Measurements from ENCODE around the gene RBM26.

RBM26 gene

GRCh38 chr13:79423801-79424642 lies 18.0 kb upstream of the RBM26 start:
- no peak for DNase-seq (ENCODE audit: low read depth)

DNA sequence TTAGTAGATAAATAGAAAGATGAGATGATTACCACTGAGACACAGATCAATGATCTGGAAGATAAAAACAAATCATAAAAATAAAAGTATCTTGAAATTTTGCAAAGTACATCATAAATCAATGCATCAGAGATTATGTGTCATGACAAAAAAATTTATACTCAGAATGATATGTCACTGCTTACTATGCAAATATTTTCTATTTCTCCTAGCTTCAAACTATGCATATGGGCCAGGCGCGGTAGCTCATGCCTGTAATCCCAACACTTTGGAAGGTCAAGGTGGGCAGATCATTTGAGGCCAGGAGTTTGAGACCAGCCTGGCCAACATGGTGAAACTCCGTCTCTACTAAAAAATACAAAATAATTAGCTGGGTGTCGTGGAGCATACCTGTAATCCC lies 17.3 kb upstream of the RBM26 start:
- no peak for DNase-seq (ENCODE audit: low read depth)

DNA sequence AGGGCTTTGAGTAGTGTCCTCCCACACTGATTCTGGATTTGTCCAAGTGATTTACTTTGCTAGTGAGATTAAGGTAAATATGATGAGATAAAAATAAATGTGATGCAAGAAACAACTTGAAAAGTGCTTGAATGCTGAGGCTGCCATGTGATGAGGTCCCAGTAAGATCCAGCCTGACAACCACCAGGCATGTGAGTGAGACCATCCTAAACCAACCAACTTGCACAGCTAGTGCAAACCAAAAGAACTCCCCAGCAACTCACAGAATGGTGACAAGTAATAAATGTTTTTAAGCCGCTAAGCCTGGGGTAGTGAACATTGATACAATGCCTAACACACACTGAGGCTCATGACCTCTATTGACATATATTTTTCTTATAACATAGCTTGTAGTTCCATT lies 13.3 kb upstream of the RBM26 start:
- DNase-seq (ENCODE audit: low read depth) = no peak

GRCh38 chr13:79417741-79418140 lies 11.7 kb upstream of the RBM26 start:
- DNase-seq (ENCODE audit: low read depth) = no peak

- DNase-seq (ENCODE audit: low read depth) = no peak
Measured at GRCh38 chr13:79413521-79413920, 7.5 kb upstream of the RBM26 start.

- DNase-seq (ENCODE audit: low read depth) = no peak
Measured at GRCh38 chr13:79409828-79410227, 3.8 kb upstream of the RBM26 start.

GRCh38 chr13:79407349-79407979 lies 1.4 kb upstream of the RBM26 start:
- no peak for DNase-seq (ENCODE audit: low read depth)

DNA sequence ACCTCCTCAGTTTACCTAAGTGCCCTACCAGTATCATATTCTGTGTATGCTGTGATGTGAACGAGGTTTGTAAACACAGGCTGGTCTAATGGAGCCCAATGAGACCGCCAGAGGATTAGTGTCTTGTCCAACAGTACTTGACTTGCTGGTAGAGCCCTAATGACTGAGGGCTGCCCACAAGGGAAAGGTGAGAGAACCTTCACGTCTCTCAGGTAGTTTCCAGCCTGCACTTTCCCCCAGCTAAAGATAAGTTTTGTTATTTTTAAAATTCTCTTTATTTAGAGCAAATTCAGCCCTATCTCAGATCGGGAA lies 498 bp upstream of the RBM26 start:
- no peak for DNase-seq (ENCODE audit: low read depth)

DNA sequence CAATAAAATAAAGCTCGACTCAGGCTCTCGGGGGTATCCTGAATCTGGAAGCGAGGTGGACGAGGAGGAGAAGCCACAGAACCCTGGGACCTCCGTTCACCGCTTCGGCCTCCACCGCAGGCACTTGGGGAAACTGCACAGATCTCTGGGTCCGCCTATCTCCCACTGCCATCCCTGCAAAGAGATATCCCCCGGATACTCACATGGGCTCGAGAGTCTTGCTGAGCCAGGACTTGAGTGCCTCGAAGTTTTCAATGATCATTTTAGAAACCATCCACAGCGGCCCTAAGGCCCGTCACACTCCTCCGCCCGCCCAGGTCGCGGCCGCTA lies 589 bp downstream of the RBM26 start:
- DNase-seq (ENCODE audit: low read depth) = peak; percentile 13

GRCh38 chr13:79404985-79405384 lies 1.1 kb downstream of the RBM26 start:
- DNase-seq (ENCODE audit: low read depth) = peak; percentile 15

- no peak for DNase-seq (ENCODE audit: low read depth)
Measured at GRCh38 chr13:79404361-79404760, 1.7 kb downstream of the RBM26 start.

GRCh38 chr13:79403113-79403512 lies 2.9 kb downstream of the RBM26 start:
- DNase-seq (ENCODE audit: low read depth) = no peak

GRCh38 chr13:79402679-79403078 lies 3.4 kb downstream of the RBM26 start:
- DNase-seq (ENCODE audit: low read depth) = no peak

DNA sequence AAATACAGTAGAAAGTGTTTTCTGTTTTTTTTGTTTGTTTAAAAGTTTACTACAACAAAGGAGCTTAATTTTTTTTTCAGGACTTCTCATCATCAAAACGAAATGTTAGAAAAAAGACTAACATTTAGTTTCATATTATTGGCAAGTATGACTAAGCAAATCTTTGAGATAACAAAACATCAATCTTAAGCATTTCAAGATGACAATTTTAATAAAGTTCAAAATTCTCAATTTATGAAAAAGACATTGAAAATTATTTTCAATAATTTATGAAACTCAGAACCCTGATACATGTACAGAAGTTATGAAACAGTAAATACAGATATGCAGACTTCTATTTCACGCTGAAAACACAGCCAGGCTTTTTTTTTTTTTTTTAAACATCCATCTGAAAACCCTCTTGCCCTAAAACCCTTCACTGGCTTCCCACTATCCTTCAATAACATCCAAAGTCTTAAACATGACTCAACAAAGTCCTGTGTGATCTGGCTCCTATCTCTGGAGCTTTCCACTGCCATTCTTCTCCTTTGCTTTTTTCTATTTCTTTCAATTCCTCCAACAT lies 3.9 kb downstream of the RBM26 start:
- no peak for DNase-seq (ENCODE audit: low read depth)

- DNase-seq (ENCODE audit: low read depth) = no peak
Measured at GRCh38 chr13:79401259-79402070, 4.6 kb downstream of the RBM26 start.

DNA sequence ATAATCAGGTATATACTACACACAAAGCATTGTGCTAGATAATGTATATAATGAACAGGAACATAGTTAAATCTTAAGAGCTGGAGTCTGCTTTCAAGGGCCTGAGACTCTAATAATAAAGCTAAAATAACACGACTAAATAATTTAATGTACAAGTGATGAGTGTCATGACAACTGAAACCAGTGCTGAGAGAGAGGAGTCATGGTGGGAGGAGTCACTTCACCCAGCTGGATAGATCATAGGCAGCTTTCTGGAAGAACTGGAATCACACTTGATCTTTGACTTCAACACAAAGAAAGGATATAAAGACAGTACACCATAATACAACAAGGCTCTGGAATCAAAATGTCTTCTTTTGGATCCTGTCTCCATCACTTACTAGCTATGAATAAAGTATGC lies 7.1 kb downstream of the RBM26 start:
- DNase-seq (ENCODE audit: low read depth) = no peak

- no peak for DNase-seq (ENCODE audit: low read depth)
Measured at GRCh38 chr13:79398127-79398526, 7.9 kb downstream of the RBM26 start.

- no peak for DNase-seq (ENCODE audit: low read depth)
Measured at GRCh38 chr13:79395881-79396280, 10.2 kb downstream of the RBM26 start.

DNA sequence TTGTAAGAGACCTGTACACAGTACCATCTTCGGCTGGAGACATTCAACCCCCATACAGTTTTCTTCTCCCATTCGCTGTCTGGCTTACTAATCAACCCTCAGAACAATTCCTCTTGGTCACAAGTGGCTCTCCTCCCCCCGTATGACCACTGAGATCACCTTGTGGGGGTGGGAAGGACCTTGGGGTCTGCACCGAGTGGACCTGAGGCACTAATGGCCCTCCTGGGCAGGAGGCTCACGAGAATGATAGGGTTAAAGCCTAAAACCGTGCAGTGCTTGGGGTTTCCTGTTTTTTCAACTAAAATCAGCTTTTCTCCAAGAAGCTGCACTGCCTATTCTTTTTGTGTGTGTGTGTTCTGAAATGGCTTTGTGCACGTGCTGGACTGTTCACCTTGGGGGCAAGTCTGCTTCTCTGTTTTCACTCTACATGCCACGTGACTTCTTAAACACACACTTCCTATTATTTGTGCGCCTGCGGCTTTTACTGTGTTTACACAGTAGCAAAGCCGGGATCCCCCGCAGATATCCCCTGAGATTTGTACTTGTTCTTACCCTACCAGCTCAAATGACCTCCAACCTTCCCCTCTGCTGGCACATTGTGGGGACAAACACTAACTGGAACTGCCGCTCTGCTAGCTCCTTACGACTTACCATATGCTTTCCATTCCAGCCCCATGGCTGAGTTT lies 12.3 kb downstream of the RBM26 start:
- DNase-seq (ENCODE audit: low read depth) = no peak

DNA sequence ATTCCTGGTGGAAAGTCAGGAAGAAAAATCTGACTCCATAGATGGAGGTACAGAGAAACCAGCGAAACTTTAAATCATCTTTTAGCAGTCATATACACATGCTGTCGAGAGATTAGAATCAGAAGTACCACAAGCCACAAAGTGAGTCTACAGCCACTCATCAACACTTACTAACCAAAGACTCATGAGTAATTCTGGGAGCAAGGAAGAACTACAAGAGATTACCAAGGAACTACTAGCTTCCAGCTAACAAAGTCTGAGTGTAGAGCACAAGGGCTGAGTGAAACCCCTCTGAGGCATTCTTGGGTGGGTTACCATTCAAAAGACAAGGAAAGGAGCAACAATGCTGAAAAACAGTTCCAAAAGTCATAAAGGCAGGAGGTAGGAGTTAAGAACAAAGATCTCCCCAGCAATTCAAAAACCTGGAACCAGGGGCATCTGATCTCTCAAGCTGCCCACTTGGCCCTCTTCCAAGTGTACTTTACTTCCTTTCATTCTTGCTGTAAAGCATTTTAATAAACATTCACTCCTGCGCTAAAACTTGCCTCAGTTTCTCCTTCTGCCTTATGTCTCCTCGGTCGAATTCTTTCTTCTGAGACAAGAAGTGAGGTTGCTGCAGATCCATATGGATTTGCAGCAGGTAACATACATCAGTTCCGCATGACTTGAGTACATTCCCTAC lies 13.0 kb downstream of the RBM26 start:
- DNase-seq (ENCODE audit: low read depth) = no peak

DNA sequence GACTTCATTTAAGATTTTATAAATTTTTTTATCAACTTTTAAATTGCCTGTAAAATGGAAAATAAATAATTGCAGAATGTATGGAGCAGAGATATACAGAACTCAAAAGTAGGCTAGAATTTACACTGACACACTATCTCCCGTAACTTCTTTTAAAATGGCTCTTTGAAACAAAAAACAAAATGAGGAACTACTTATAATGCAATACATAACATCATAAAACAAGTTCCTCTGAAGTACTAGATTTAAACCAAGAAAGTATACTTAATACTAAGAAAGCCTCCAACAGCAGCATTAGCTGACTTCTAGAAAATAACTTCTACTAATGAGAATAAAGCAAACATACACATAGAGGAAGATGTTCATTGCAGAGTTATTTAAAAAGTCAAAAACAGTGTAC lies 17.0 kb downstream of the RBM26 start:
- DNase-seq (ENCODE audit: low read depth) = no peak

- no peak for DNase-seq (ENCODE audit: low read depth)
Measured at GRCh38 chr13:79387853-79388252, 18.2 kb downstream of the RBM26 start.

Measured in activated T-cell treated with anti-CD3 and anti-CD28 coated beads for 48 hours (primary cell).